Subcutaneous abdominal adipose tissue (tissue), 5 donors: ENCODE results near the gene GNMT.

Experiments
- H3K27ac ChIP-seq: one replicate; pipeline ENCODE4 v1.7.0; 2013; ENCODE audit warnings: low read depth, mild to moderate bottlenecking, inconsistent platforms, low read length, moderate library complexity
- H3K27me3 ChIP-seq, 5 donors: one replicate each; pipeline ENCODE4 v1.7.0; 2013; ENCODE audit warnings: low read length in 5 of 5, inconsistent platforms in 1 of 5; ENCODE audit not compliant: control insufficient read depth in 5 of 5, insufficient read depth in 4 of 5
- H3K36me3 ChIP-seq, 5 donors: one replicate each; pipeline ENCODE4 v1.7.0; 2013; ENCODE audit warnings: low read length in 5 of 5; ENCODE audit not compliant: control insufficient read depth in 5 of 5, insufficient read depth in 5 of 5
- H3K4me1 ChIP-seq, 5 donors: one replicate each; pipeline ENCODE4 v1.7.0; 2013; ENCODE audit warnings: low read length in 5 of 5, mild to moderate bottlenecking in 3 of 5, moderate library complexity in 1 of 5; ENCODE audit not compliant: control insufficient read depth in 5 of 5, insufficient read depth in 5 of 5
- H3K4me3 ChIP-seq, 5 donors: one replicate each; pipeline ENCODE4 v1.7.0; 2013; ENCODE audit warnings: low read length in 5 of 5, low read depth in 1 of 5
- H3K9ac ChIP-seq, 5 donors: one replicate each; pipeline ENCODE4 v1.7.0; 2013; ENCODE audit warnings: low read length in 5 of 5, mild to moderate bottlenecking in 4 of 5, moderate library complexity in 3 of 5
- H3K9me3 ChIP-seq, 5 donors: one replicate each; pipeline ENCODE4 v1.7.0; 2013; ENCODE audit warnings: low read length in 5 of 5; ENCODE audit not compliant: control insufficient read depth in 5 of 5
- donor health status: healthy.
- donor health status: healthy.
- donor health status: healthy.
- donor health status: healthy.
- donor health status: healthy.

Gene GNMT

GRCh38 chr6:42962502-42963178 lies 2.1 kb downstream of the GNMT start:
- H3K9me3 ChIP-seq = no peaks in the 10 kb centered on the region
- no peak overlapping the region for H3K9ac ChIP-seq
- peaks cover 0 to 4% (median 0%) of the 10 kb centered on the region in 5 donors for H3K27me3 ChIP-seq
- no peak overlapping the region for H3K27ac ChIP-seq
- H3K4me3 ChIP-seq = no peak overlapping the region
- peaks cover 0 to 52% (median 43%) of the 10 kb centered on the region in 5 donors for H3K36me3 ChIP-seq
- H3K4me1 ChIP-seq = peaks cover 3 to 17% (median 17%) of the 10 kb centered on the region in 5 donors

GRCh38 chr6:42963179-42963854 lies 2.8 kb downstream of the GNMT start:
- peaks cover 0 to 4% (median 0%) of the 10 kb centered on the region in 5 donors for H3K27me3 ChIP-seq
- no peaks in the 10 kb centered on the region for H3K9me3 ChIP-seq
- peaks cover 0 to 59% (median 46%) of the 10 kb centered on the region in 5 donors for H3K36me3 ChIP-seq
- H3K9ac ChIP-seq = no peak overlapping the region
- no peak overlapping the region for H3K27ac ChIP-seq
- H3K4me3 ChIP-seq = no peak overlapping the region
- peaks cover 3 to 17% (median 17%) of the 10 kb centered on the region in 5 donors for H3K4me1 ChIP-seq

- peaks cover 0 to 66% (median 53%) of the 10 kb centered on the region in 5 donors for H3K36me3 ChIP-seq
- no peak overlapping the region for H3K4me3 ChIP-seq
- H3K27ac ChIP-seq = no peak overlapping the region
- H3K4me1 ChIP-seq = peaks cover 3 to 17% (median 17%) of the 10 kb centered on the region in 5 donors
- H3K27me3 ChIP-seq = peaks cover 0 to 4% (median 0%) of the 10 kb centered on the region in 5 donors
- no peak overlapping the region for H3K9ac ChIP-seq
- no peaks in the 10 kb centered on the region for H3K9me3 ChIP-seq
These were observed 3.5 kb downstream of the GNMT start for GRCh38 chr6:42963855-42964605.

- no peaks in the 10 kb centered on the region for H3K4me1 ChIP-seq
- no peak overlapping the region for H3K4me3 ChIP-seq
- no peaks in the 10 kb centered on the region for H3K27me3 ChIP-seq
- H3K9me3 ChIP-seq = no peaks in the 10 kb centered on the region
- no peak overlapping the region for H3K27ac ChIP-seq
- no peak overlapping the region for H3K9ac ChIP-seq
- peaks cover 0 to 85% (median 58%) of the 10 kb centered on the region in 5 donors for H3K36me3 ChIP-seq
These were observed 6.0 kb downstream of the GNMT start for GRCh38 chr6:42966571-42966970.

GRCh38 chr6:42967228-42967627 lies 6.7 kb downstream of the GNMT start:
- Histone ChIP-seq H3K27me3 (no peaks in the 10 kb centered on the region), H3K36me3 (peaks cover 0 to 84% (median 55%) of the 10 kb centered on the region in 5 donors), H3K9ac (no peak overlapping the region), H3K4me1 (no peaks in the 10 kb centered on the region), H3K27ac (no peak overlapping the region), H3K4me3 (no peak overlapping the region), H3K9me3 (no peaks in the 10 kb centered on the region)

- H3K9ac ChIP-seq = no peak overlapping the region
- no peaks in the 10 kb centered on the region for H3K27me3 ChIP-seq
- H3K27ac ChIP-seq = no peak overlapping the region
- peaks cover 0 to 77% (median 52%) of the 10 kb centered on the region in 5 donors for H3K36me3 ChIP-seq
- no peaks in the 10 kb centered on the region for H3K9me3 ChIP-seq
- no peaks in the 10 kb centered on the region for H3K4me1 ChIP-seq
- no peak overlapping the region for H3K4me3 ChIP-seq
These were observed 7.7 kb downstream of the GNMT start for GRCh38 chr6:42968126-42968701.

- no peak overlapping the region for H3K27ac ChIP-seq
- H3K4me1 ChIP-seq = no peaks in the 10 kb centered on the region
- no peak overlapping the region for H3K4me3 ChIP-seq
- no peaks in the 10 kb centered on the region for H3K9me3 ChIP-seq
- H3K9ac ChIP-seq = no peak overlapping the region
- peaks cover 0 to 77% (median 50%) of the 10 kb centered on the region in 5 donors for H3K36me3 ChIP-seq
- no peaks in the 10 kb centered on the region for H3K27me3 ChIP-seq
These were observed 8.2 kb downstream of the GNMT start for GRCh38 chr6:42968783-42969182.

GRCh38 chr6:42969431-42969830 lies 8.9 kb downstream of the GNMT start:
- no peak overlapping the region for H3K9ac ChIP-seq
- H3K4me3 ChIP-seq = no peak overlapping the region
- peaks cover 0 to 75% (median 48%) of the 10 kb centered on the region in 5 donors for H3K36me3 ChIP-seq
- H3K27me3 ChIP-seq = no peaks in the 10 kb centered on the region
- no peaks in the 10 kb centered on the region for H3K9me3 ChIP-seq
- H3K4me1 ChIP-seq = no peaks in the 10 kb centered on the region
- H3K27ac ChIP-seq = no peak overlapping the region

- no peak overlapping the region for H3K27ac ChIP-seq
- peaks cover 0 to 74% (median 44%) of the 10 kb centered on the region in 5 donors for H3K36me3 ChIP-seq
- no peak overlapping the region for H3K9ac ChIP-seq
These were observed 9.4 kb downstream of the GNMT start for GRCh38 chr6:42969934-42970333.

More at GRCh38 chr6:42969934-42970333, 9.4 kb downstream of the GNMT start:
- Histone ChIP-seq H3K4me3 (no peak overlapping the region), H3K4me1 (no peaks in the 10 kb centered on the region), H3K27me3 (no peaks in the 10 kb centered on the region), H3K9me3 (no peaks in the 10 kb centered on the region)
